Immature natural killer cell (primary cell): ENCODE data around the gene CFAP68. TPM values are rescaled to one million over a fixed set of nuclear protein-coding genes. Genes with fewer than 3 reads are reported as not detected.
"Not testable (repeated sequence)": the region's sequence is repeated elsewhere in the genome, so short reads cannot be mapped to it uniquely, and the experiment has no call there.

Experiments used
- DNase-seq, 3 donors: peaks; one replicate each; pipeline ENCODE4 v3.0.0; 2022; ENCODE audit warnings: mixed read lengths in 1 of 3
- H3K27ac Mint-ChIP-seq, 6 donors: one replicate each; pipeline ENCODE4 v1.8.0; 2020; ENCODE audit warnings: mixed read lengths in 6 of 6, mild to moderate bottlenecking in 5 of 6, inconsistent platforms in 4 of 6, moderate library complexity in 3 of 6
- H3K27me3 Mint-ChIP-seq, 3 donors: one replicate each; pipeline ENCODE4 v1.8.0; 2020 to 2021; ENCODE audit warnings: low read depth in 3 of 3, mild to moderate bottlenecking in 3 of 3, mixed read lengths in 3 of 3, moderate library complexity in 3 of 3, inconsistent platforms in 1 of 3
- H3K36me3 Mint-ChIP-seq, 3 donors: one replicate each; pipeline ENCODE4 v1.8.0; 2020; ENCODE audit warnings: mixed read lengths in 3 of 3, inconsistent platforms in 2 of 3, mild to moderate bottlenecking in 2 of 3
- H3K4me1 Mint-ChIP-seq, 2 donors: one replicate each; pipeline ENCODE4 v1.8.0; 2020; ENCODE audit warnings: inconsistent platforms in 2 of 2, mild to moderate bottlenecking in 2 of 2, mixed read lengths in 2 of 2, moderate library complexity in 1 of 2
- H3K4me3 Mint-ChIP-seq, 5 donors: one replicate each; pipeline ENCODE4 v1.8.0; 2020; ENCODE audit warnings: mild to moderate bottlenecking in 5 of 5, mixed read lengths in 5 of 5, inconsistent platforms in 3 of 5, moderate library complexity in 3 of 5
- H3K9me3 Mint-ChIP-seq, 6 donors: one replicate each; pipeline ENCODE4 v1.8.0; 2020; ENCODE audit warnings: mild to moderate bottlenecking in 6 of 6, mixed read lengths in 6 of 6, inconsistent platforms in 4 of 6, moderate library complexity in 3 of 6
- polyA plus RNA-seq, 3 donors: library from polyadenylated mRNA; unstranded; fragments of 300-500 nt; fragmentation: Illumina TruSeq; gene quantifications; one replicate each; pipeline ENCODE4 v1.2.3, GENCODE V29; 2021

CFAP68 gene
- polyA plus RNA-seq, 3 donors from 2014 or later, result 12.4 to 14.5 (median 12.6) TPM

- Mint-ChIP-seq H3K4me3 (peak overlapping the region in 1 of 5 donors; percentile 57), H3K36me3 (no peaks in the 10 kb centered on the region), H3K27ac (no peak overlapping the region), H3K4me1 (peaks cover 8 to 31% of the 10 kb centered on the region in 2 donors), H3K9me3 (no peaks in the 10 kb centered on the region), H3K27me3 (peaks cover 0 to 4% (median 4%) of the 10 kb centered on the region in 3 donors)
- DNase-seq, result no peak
These were observed 53.2 kb downstream of the CFAP68 start for GRCh38 chr11:111932611-111932950.

GRCh38 chr11:111933176-111933575 is 53.8 kb downstream of the CFAP68 start:
- not testable (repeated sequence) for DNase-seq, H3K27me3 Mint-ChIP-seq, H3K36me3 Mint-ChIP-seq, H3K9me3 Mint-ChIP-seq, H3K27ac Mint-ChIP-seq, H3K4me3 Mint-ChIP-seq
- H3K4me1 Mint-ChIP-seq, result peaks cover 13 to 37% of the 10 kb centered on the region in 2 donors

GRCh38 chr11:111933872-111934271 is 54.5 kb downstream of the CFAP68 start:
- H3K36me3 Mint-ChIP-seq, result no peaks in the 10 kb centered on the region

GRCh38 chr11:111934306-111934705 is 55.0 kb downstream of the CFAP68 start:
- Mint-ChIP-seq H3K4me3 (no peak overlapping the region), H3K27me3 (peaks cover 1 to 4% (median 4%) of the 10 kb centered on the region in 3 donors), H3K36me3 (no peaks in the 10 kb centered on the region), H3K27ac (no peak overlapping the region), H3K4me1 (peaks cover 21 to 47% of the 10 kb centered on the region in 2 donors), H3K9me3 (no peaks in the 10 kb centered on the region)
- no peak for DNase-seq

More at GRCh38 chr11:111933872-111934271, 54.5 kb downstream of the CFAP68 start:
- DNase-seq, result no peak
- Mint-ChIP-seq H3K4me1 (peaks cover 20 to 43% of the 10 kb centered on the region in 2 donors), H3K9me3 (no peaks in the 10 kb centered on the region), H3K4me3 (no peak overlapping the region), H3K27ac (no peak overlapping the region), H3K27me3 (peaks cover 1 to 4% (median 4%) of the 10 kb centered on the region in 3 donors)

Other genes with a start within 250 kb of the CFAP68 start
- gene PPP2R1B, start 113.2 kb upstream of the CFAP68 start, polyA plus RNA-seq, result 10 to 100 TPM; 12.0 to 20.3 (median 13.4) TPM
- 10 to 100 TPM in 2 of 3 donors, 1 to 10 TPM in 1; 7.1 to 12.9 (median 11.4) TPM for gene ALG9, start 8.0 kb upstream of the CFAP68 start, polyA plus RNA-seq
- gene FDXACB1, start 376 bp upstream of the CFAP68 start, polyA plus RNA-seq, result 1 to 10 TPM; 3.3 to 9.8 (median 5.8) TPM
- not detected for gene CRYAB, start 32.2 kb downstream of the CFAP68 start, polyA plus RNA-seq
- gene HSPB2, start 33.2 kb downstream of the CFAP68 start, polyA plus RNA-seq, result not detected
- gene C11orf52, start 39.4 kb downstream of the CFAP68 start, polyA plus RNA-seq, result not detected
- gene DIXDC1, start 57.8 kb downstream of the CFAP68 start, polyA plus RNA-seq, result not detected
- 10 to 100 TPM; 13.6 to 21.5 (median 20.7) TPM for gene DLAT, start 145.9 kb downstream of the CFAP68 start, polyA plus RNA-seq
- gene PIH1D2, start 194.5 kb downstream of the CFAP68 start, polyA plus RNA-seq, result not detected
- gene NKAPD1, start 194.8 kb downstream of the CFAP68 start, polyA plus RNA-seq, result 10 to 100 TPM in 2 of 3 donors, 1 to 10 TPM in 1; 5.9 to 13.7 (median 11.4) TPM
- 100 to 1,000 TPM in 1 of 3 donors, 10 to 100 TPM in 2; 82.9 to 153 (median 90.7) TPM for gene TIMM8B, start 207.2 kb downstream of the CFAP68 start, polyA plus RNA-seq
- gene SDHD, start 207.3 kb downstream of the CFAP68 start, polyA plus RNA-seq, result 100 to 1,000 TPM; 158 to 341 (median 192) TPM